Activated T-helper 2 cell treated with anti-CD3 and anti-CD28 coated beads, Interferon-gamma antibody, Interleukin-2, Interleukin-4, amounts not matched to agents 10 μg/mL and 5 μg/mL and 100 μg/mL, durations not matched to agents 14 hours and 24 hours and 36 hours (primary cell): ENCODE results near the gene SERPING1. TPM values are rescaled to one million over a fixed set of nuclear protein-coding genes. Genes with fewer than 3 reads are reported as not detected.

Experiments
- DNase-seq: peaks from one replicate; pipeline ENCODE4 v3.0.0; 2021; ENCODE audit warnings: low spot score
- H3K27ac Mint-ChIP-seq: one replicate; pipeline ENCODE4 v1.8.0; 2021; ENCODE audit warnings: mixed read lengths
- H3K27me3 Mint-ChIP-seq: one replicate; pipeline ENCODE4 v1.8.0; 2021; ENCODE audit warnings: low read depth, mixed read lengths
- H3K36me3 Mint-ChIP-seq: one replicate; pipeline ENCODE4 v1.8.0; 2021; ENCODE audit warnings: low read depth, mixed read lengths
- H3K4me1 Mint-ChIP-seq: one replicate; pipeline ENCODE4 v1.8.0; 2021; ENCODE audit warnings: low read depth, mixed read lengths
- H3K4me3 Mint-ChIP-seq: one replicate; pipeline ENCODE4 v1.8.0; 2021; ENCODE audit warnings: low read depth, mild to moderate bottlenecking, moderate library complexity, mixed read lengths
- H3K9me3 Mint-ChIP-seq: one replicate; pipeline ENCODE4 v1.8.0; 2021; ENCODE audit warnings: mixed read lengths
- intact Hi-C: fragments of 100-400 bp; cut with micrococcal nuclease; formaldehyde crosslinking; loops from one replicate; pipeline ENCODE4 v1.15.1; 2023
- total RNA-seq: library from RNA; stranded (reverse); gene quantifications from 2 replicates; pipeline ENCODE4 v1.2.3, GENCODE V29; 2022

SERPING1 gene
- total RNA-seq, result not detected in 2 replicates

- intact Hi-C loops, result no loop called here
- Mint-ChIP-seq H3K9me3 (no peaks in the 10 kb centered on the region), H3K4me3 (no peak within 1 kb of the TSS), H3K27me3 (peaks cover 43% of the 10 kb centered on the region), H3K4me1 (no peaks in the 10 kb centered on the region), H3K27ac (no peak within 1 kb of the TSS), H3K36me3 (no peaks in the 10 kb centered on the region)
- no peak for DNase-seq
These were observed at the start of gene SERPING1 for GRCh38 chr11:57597461-57597915. TSS of gene SERPING1 (plus strand) at chr11:57597685. CDS start at chr11:57598271, 586 bp downstream.

DNA sequence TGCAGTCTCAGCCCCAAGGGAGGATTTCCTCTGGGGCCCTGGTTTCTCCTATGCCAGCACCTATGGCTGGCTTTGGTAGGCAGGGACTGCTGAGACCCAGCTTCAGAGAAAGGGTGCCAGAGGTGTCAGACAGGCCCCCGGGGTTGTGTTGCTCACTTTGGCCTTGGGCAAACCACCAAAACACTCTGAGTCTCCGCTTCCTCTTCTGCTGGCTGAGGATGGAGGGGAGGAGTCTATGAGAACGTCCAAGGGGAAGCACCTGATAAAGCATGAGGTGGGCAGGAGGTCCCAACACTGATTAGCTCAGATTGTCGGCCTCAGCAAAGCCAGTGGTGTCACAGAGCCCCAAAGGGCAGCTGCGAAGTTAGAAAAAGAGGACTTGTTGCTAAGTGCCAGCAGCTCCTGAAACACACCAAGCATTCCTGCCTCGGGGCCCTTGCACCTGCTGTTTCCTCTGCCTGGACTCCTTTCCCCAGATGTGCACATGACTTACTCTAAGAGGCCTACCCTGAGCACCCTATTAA, 49.6 kb upstream of the SERPING1 start:
- no peak for DNase-seq
- H3K27ac Mint-ChIP-seq, result peak overlapping the region; percentile 28
- no peak overlapping the region for H3K4me3 Mint-ChIP-seq
- intact Hi-C loops, result no loop called here
- no peaks in the 10 kb centered on the region for H3K27me3 Mint-ChIP-seq
- H3K4me1 Mint-ChIP-seq, result no peaks in the 10 kb centered on the region
- H3K36me3 Mint-ChIP-seq, result peaks cover 39% of the 10 kb centered on the region
- H3K9me3 Mint-ChIP-seq, result no peaks in the 10 kb centered on the region

- Mint-ChIP-seq H3K4me3 (no peak overlapping the region), H3K36me3 (peaks cover 60% of the 10 kb centered on the region), H3K27me3 (no peaks in the 10 kb centered on the region), H3K9me3 (no peaks in the 10 kb centered on the region), H3K27ac (no peak overlapping the region), H3K4me1 (no peaks in the 10 kb centered on the region)
- no peak for DNase-seq
- intact Hi-C loops, result no loop called here
These were observed 47.5 kb upstream of the SERPING1 start for GRCh38 chr11:57549983-57550382.

- no peak overlapping the region for H3K4me3 Mint-ChIP-seq
- H3K27ac Mint-ChIP-seq, result no peak overlapping the region
- no peaks in the 10 kb centered on the region for H3K27me3 Mint-ChIP-seq
- peaks cover 76% of the 10 kb centered on the region for H3K36me3 Mint-ChIP-seq
- intact Hi-C loops, result no loop called here
- H3K4me1 Mint-ChIP-seq, result peaks cover 3% of the 10 kb centered on the region
- DNase-seq, result no peak
- H3K9me3 Mint-ChIP-seq, result no peaks in the 10 kb centered on the region
These were observed 45.5 kb upstream of the SERPING1 start for GRCh38 chr11:57551941-57552340.

- Mint-ChIP-seq H3K4me3 (no peak overlapping the region), H3K4me1 (peaks cover 3% of the 10 kb centered on the region), H3K27me3 (no peaks in the 10 kb centered on the region), H3K27ac (no peak overlapping the region), H3K9me3 (no peaks in the 10 kb centered on the region), H3K36me3 (peaks cover 78% of the 10 kb centered on the region)
- intact Hi-C loops, result no loop called here
- DNase-seq, result no peak
These were observed 45.0 kb upstream of the SERPING1 start for GRCh38 chr11:57552479-57552878.

DNA sequence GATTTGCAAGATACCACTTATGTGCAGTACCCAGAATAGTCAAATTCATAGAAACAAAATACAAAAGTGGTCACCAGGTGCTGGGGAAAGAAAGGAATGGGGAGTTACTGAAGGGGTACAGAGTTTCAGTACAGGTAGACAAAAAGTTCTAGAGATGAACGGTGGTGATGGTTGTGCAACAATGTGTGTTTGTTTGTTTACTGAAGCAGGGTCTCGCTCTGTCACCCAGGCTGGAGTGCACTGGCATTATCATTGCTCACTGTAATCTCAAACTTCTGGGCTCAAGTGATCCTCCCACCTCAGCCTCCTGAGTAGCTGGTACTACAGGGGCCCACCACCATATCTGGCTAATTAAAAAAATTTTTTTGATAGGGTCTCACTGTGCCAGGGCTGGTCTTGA, 42.1 kb upstream of the SERPING1 start:
- Mint-ChIP-seq H3K27me3 (no peaks in the 10 kb centered on the region), H3K4me3 (no peak overlapping the region), H3K9me3 (no peaks in the 10 kb centered on the region), H3K27ac (no peak overlapping the region), H3K36me3 (peaks cover 80% of the 10 kb centered on the region), H3K4me1 (peaks cover 3% of the 10 kb centered on the region)
- DNase-seq, result no peak
- intact Hi-C loops, result no loop called here

- DNase-seq, result no peak
- peaks cover 4% of the 10 kb centered on the region for H3K4me1 Mint-ChIP-seq
- intact Hi-C loops, result no loop called here
- H3K9me3 Mint-ChIP-seq, result no peaks in the 10 kb centered on the region
- H3K27me3 Mint-ChIP-seq, result no peaks in the 10 kb centered on the region
- H3K27ac Mint-ChIP-seq, result no peak overlapping the region
- H3K36me3 Mint-ChIP-seq, result peaks cover 82% of the 10 kb centered on the region
- no peak overlapping the region for H3K4me3 Mint-ChIP-seq
These were observed 41.4 kb upstream of the SERPING1 start for GRCh38 chr11:57556041-57556440.

GRCh38 chr11:57560146-57560545, 37.3 kb upstream of the SERPING1 start:
- Mint-ChIP-seq H3K9me3 (no peaks in the 10 kb centered on the region), H3K4me3 (no peak overlapping the region), H3K27ac (no peak overlapping the region), H3K36me3 (peaks cover 65% of the 10 kb centered on the region), H3K27me3 (no peaks in the 10 kb centered on the region), H3K4me1 (peaks cover 27% of the 10 kb centered on the region)
- DNase-seq, result no peak
- intact Hi-C loops, result no loop called here

DNA sequence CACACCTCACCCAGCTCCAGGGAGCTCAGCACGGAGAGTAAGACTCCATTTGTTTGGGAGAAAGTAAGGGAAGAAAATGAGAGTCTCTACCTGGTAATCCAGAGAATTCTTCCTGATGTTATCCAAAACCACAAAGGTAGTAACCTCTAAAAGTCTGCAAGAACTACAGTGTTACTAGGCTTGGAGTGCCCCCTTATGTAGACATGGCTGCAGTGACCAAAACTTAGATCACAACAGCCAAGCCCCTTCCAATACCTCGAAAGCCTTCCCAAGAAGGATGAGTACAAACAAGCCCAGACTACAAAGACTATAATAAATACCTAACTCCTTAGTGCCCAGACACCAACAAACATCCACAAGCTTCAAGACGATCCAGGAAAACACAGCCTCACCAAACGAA, 34.9 kb upstream of the SERPING1 start:
- Mint-ChIP-seq H3K9me3 (no peaks in the 10 kb centered on the region), H3K4me1 (peaks cover 31% of the 10 kb centered on the region), H3K27ac (peak overlapping the region; percentile 73), H3K36me3 (peaks cover 48% of the 10 kb centered on the region), H3K27me3 (no peaks in the 10 kb centered on the region), H3K4me3 (no peak overlapping the region)
- DNase-seq, result no peak
- intact Hi-C loops, result no loop called here

- H3K9me3 Mint-ChIP-seq, result no peaks in the 10 kb centered on the region
- H3K4me3 Mint-ChIP-seq, result peak overlapping the region; percentile 92
- intact Hi-C loops, result loop anchor here (1.0 to 5.0 kb wide), 5 partner anchors 36 to 1011 kb away; partner anchors contain the start of genes LPXN, TIMM10 and ZFP91
- peak; percentile 28 for DNase-seq
- peaks cover 32% of the 10 kb centered on the region for H3K4me1 Mint-ChIP-seq
- H3K27ac Mint-ChIP-seq, result peak overlapping the region; percentile 84
- H3K36me3 Mint-ChIP-seq, result peaks cover 22% of the 10 kb centered on the region
- H3K27me3 Mint-ChIP-seq, result no peaks in the 10 kb centered on the region
These were observed 31.2 kb upstream of the SERPING1 start for GRCh38 chr11:57566005-57566904.

GRCh38 chr11:57566905-57567514, 30.5 kb upstream of the SERPING1 start:
- H3K36me3 Mint-ChIP-seq, result peaks cover 17% of the 10 kb centered on the region
- H3K9me3 Mint-ChIP-seq, result no peaks in the 10 kb centered on the region
- H3K4me3 Mint-ChIP-seq, result peak overlapping the region; percentile 92
- intact Hi-C loops, result loop anchor here (1.0 to 5.0 kb wide), 7 partner anchors 37 to 1010 kb away; partner anchors contain the start of genes LPXN, SELENOH, TIMM10 and ZFP91
- H3K4me1 Mint-ChIP-seq, result peaks cover 28% of the 10 kb centered on the region
- no peaks in the 10 kb centered on the region for H3K27me3 Mint-ChIP-seq
- DNase-seq, result peak; percentile 33
- peak overlapping the region; percentile 84 for H3K27ac Mint-ChIP-seq

DNA sequence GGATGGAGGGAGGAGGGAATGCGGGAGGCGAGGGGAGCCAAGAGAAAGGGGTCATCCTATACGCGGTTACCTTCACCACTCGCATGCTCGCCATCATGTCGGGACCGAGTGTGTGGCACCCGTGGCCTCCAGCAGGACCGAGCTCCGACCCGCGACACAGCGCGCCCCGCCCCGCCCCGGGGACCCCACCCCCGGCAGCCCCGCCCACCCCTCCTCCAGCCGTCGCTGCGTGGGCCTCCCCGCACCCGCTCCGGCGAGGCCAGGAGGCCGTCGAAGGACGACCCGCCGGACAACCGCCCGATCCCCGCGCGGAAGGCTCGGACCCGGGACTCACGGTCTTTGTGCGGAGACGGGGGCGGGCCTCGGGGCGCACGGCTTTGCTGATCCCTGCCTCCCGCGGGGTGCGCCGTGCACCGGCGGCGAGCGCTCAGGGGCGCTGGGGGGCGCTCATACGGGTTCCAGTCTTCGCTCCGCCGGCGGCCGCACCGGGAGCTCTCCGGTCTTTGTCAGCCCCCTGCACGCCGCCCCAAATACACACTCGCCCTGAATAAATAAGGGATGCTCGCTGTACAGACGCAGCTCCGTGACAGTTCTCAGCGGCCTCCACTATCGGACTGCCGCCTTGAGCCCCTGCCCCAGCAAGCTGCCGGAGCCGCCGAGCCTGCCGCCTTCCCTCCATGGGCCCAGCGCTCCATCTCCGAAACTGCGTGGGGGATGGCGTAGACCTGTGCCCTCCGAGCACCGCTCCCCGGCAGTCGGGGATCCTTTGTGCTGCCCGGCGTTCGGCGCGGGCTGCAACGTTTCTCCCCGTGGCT, 29.8 kb upstream of the SERPING1 start, which contains the start of gene UBE2L6:
Gene UBE2L6, minus strand, starts transcription at position 158 of the 815 bp plus-strand sequence. Its CDS starts 61 bp downstream, at position 97.
- Mint-ChIP-seq H3K4me3 (peak within 1 kb of the TSS; percentile 99), H3K9me3 (no peaks in the 10 kb centered on the region), H3K36me3 (peaks cover 15% of the 10 kb centered on the region), H3K27ac (peak within 1 kb of the TSS; percentile 97), H3K27me3 (no peaks in the 10 kb centered on the region), H3K4me1 (peaks cover 26% of the 10 kb centered on the region)
- DNase-seq, result peak; percentile 56
- intact Hi-C loops, result loop anchor here (1.0 to 5.0 kb wide), 10 partner anchors 74 to 1010 kb away; partner anchors contain the start of genes LPXN, MED19, SELENOH and TMX2
